HAP-1 (cell line): ENCODE measurements around the gene INKA1.
A peak's percentile ranks its signal among the peaks of the same experiment; 100 is the strongest.
"Not testable (repeated sequence)": the region's sequence is repeated elsewhere in the genome, so short reads cannot be mapped to it uniquely, and the experiment has no call there.

Experiments used
- DNase-seq, 2 experiments: peaks; one replicate each; pipeline ENCODE4 v3.0.0-alpha.2; 2016 to 2020; ENCODE audit warnings: low spot score in 2 of 2
- H3K27me3 ChIP-seq: fragments of 250-450 bp; sonication (Bioruptor Pico); 2 replicates; pipeline ENCODE4 v1.5.1; 2020; ENCODE audit warnings: low read depth, mild to moderate bottlenecking, moderate library complexity
- H3K36me3 ChIP-seq: fragments of 250-450 bp; sonication (Bioruptor Pico); replicated peaks from 2 replicates; pipeline ENCODE4 v1.5.1; 2020; ENCODE audit warnings: mild to moderate bottlenecking
- H3K4me1 ChIP-seq: fragments of 250-450 bp; sonication (Bioruptor Pico); 2 replicates; pipeline ENCODE4 v1.5.1; 2020; ENCODE audit warnings: mild to moderate bottlenecking
- H3K4me3 ChIP-seq: fragments of 250-450 bp; sonication (Bioruptor Pico); 2 replicates; pipeline ENCODE4 v1.5.1; 2020; ENCODE audit warnings: mild to moderate bottlenecking, moderate library complexity
- H3K9me3 ChIP-seq: fragments of 250-450 bp; sonication (Bioruptor Pico); 2 replicates; pipeline ENCODE4 v1.5.1; 2020; ENCODE audit warnings: mild to moderate bottlenecking, moderate library complexity
- in situ Hi-C: fragments of 300-500 bp; cut with MboI; formaldehyde crosslinking; loops from 3 replicates; pipeline ENCODE4 v1.14.3; 2020; ENCODE audit warnings: low sequenced_read_pairs, inconsistent platforms, mixed read lengths

The INKA1 gene

DNA sequence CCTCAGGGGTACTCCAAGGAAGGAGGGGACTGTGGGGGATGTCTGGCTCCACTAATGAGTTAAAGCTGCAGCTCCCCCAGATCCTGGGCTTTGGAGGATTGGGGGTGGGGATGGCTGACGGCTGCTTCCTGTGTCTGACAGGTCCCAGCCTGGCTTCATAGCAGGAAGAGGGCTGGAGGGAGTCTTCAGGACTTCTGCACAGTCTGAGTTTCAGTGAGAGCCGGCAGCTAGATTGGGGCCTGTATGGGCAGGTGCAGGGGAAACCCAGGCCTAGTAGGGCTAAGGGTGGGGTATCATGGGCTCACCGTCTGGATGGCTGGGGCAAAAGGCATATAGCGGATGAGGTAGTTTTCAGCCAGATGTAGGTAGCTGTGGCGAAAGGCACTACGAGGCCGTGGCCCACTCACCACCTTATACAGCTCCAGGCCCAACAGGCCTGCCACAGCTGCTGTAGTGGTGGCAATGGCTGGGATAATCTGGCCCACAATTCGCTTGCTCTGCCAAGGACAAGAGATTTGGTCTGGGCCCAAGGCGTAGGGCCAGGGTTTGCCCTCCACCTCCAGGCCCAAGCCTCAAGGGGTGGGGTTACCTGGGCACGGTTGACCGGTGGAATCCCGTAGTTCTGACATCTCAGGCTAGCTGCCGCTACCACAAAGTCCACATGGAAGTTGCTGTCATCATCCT, 4.5 kb downstream of the INKA1 start:
- Histone ChIP-seq H3K4me1 (no peaks in the 10 kb centered on the region), H3K4me3 (no peak overlapping the region), H3K36me3 (no peaks in the 10 kb centered on the region), H3K9me3 (no peaks in the 10 kb centered on the region), H3K27me3 (no peaks in the 10 kb centered on the region)
- DNase-seq, result no peak
- in situ Hi-C loops, result no loop called here

DNA sequence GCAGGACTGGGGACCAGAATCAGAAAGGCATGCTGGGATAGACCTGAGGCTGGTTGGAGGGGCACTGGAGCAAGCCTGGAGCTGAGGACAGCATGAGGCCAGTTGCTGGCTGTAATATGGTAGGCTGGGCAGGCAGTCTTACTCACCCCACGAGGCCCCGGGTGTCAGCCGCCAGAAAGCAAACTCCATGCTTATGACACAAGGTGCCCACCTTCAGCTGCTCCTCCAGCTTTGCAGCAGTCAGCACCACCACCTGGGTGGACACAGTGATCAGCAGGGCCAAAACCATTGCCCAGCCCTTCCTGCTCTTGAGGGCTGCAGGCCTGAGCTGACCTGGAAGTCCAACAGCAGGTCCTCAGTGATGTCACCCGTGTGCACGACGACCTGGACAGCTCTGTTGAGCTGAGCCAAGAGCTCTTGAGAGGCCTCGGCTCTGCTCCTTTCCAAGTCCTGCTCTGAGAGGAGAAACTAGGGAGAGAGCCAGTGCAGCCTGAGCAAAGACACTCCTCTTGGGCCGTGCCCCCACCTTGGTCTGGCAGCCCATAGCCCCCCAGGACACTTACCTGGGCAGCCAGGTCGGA, 9.9 kb downstream of the INKA1 start:
- Histone ChIP-seq H3K4me1 (no peaks in the 10 kb centered on the region), H3K27me3 (no peaks in the 10 kb centered on the region), H3K4me3 (no peak overlapping the region), H3K9me3 (no peaks in the 10 kb centered on the region), H3K36me3 (no peaks in the 10 kb centered on the region)
- DNase-seq, result no peak
- in situ Hi-C loops, result no loop called here

DNA sequence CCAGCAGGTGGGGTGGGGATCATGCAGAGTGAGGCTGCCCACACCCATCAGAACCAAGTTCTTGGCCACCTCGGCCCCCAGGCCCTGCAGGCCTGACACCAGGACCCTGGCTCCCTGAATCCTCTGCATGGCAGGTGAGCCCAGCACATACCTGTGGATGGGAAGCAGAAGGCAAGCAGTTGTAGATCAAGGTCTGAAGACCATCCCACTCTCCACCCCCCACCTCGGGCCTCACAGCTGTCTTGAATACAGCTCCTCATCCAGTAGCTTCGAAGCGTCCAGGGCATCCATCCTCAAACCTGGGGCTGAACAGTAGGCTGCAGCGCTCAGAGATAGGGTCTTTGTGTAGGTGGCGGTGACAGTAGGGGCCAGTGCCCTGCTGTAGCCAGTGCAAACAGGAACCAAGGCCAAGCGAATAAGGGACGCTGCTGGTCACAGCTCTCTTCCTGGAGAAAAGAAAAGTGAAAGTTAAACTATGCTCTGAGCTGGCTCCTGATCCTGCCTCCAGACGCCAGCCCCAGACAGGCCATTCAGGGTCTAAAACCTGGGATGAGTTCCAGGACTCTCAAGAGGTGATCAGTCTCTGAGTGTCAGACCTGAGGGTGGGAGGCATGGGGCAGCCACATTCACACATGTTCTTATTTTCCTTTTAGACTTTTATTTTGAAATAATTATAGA, 10.6 kb downstream of the INKA1 start, which contains the start of gene UBA7:
TSS of gene UBA7 (minus strand) at position 457 of the 678 bp plus-strand sequence. CDS start at position 291, 166 bp downstream.
- DNase-seq, result no peak
- H3K36me3 ChIP-seq, result no peaks in the 10 kb centered on the region
- in situ Hi-C loops, result no loop called here
- H3K27me3 ChIP-seq, result no peaks in the 10 kb centered on the region
- no peaks in the 10 kb centered on the region for H3K4me1 ChIP-seq
- H3K9me3 ChIP-seq, result no peaks in the 10 kb centered on the region
- no peak within 1 kb of the TSS for H3K4me3 ChIP-seq

DNA sequence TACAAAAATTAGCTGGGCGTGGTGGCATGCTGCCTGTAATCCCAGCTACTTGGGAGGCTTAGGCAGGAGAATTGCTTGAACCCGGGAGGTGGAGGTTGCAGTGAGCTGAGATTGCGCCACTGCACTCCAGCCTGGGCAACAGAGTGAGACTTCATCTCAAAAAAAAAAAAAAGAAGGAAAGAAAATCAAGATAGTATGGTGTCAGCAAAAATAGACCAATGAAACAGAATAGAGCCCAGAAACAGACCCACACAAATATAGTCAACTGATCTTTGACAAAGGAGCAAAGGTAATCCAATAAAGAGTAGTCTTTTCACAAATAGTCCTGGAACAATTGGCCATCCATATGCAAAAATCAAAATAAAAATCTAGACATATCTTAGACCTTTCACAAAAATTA, 20.1 kb downstream of the INKA1 start:
- H3K4me1 ChIP-seq, H3K27me3 ChIP-seq, DNase-seq, in situ Hi-C loops, H3K36me3 ChIP-seq, H3K9me3 ChIP-seq, H3K4me3 ChIP-seq: not testable (repeated sequence)

DNA sequence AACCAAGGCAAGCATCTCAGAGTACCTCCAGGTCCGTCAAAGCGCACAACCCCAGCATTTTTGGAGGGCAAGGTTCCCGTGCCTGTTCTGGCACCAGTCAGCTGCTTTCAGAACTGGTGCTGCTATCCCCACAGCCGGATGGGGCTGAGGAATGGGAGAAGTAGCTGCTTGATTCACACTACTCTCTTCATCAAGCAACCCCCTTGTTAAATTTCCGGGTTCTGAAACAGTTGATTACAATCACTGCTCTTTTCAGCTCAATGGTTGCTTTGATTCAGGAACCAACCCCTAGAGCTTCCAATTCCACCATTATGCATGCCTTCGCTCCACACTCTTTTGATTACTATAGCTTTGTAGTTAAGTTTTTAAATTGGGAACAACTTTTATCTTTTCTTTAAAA, 23.0 kb downstream of the INKA1 start:
- DNase-seq, result no peak
- no peaks in the 10 kb centered on the region; the same call in 1 of the 2 replicates for H3K4me1 ChIP-seq
- no peaks in the 10 kb centered on the region for H3K9me3 ChIP-seq
- H3K27me3 ChIP-seq, result no peaks in the 10 kb centered on the region
- in situ Hi-C loops, result loop anchor here (25.0 kb wide), 1 partner anchor 289 kb away; no protein-coding TSS in a partner anchor
- peaks cover 28% of the 10 kb centered on the region for H3K36me3 ChIP-seq
- no peak overlapping the region for H3K4me3 ChIP-seq

DNA sequence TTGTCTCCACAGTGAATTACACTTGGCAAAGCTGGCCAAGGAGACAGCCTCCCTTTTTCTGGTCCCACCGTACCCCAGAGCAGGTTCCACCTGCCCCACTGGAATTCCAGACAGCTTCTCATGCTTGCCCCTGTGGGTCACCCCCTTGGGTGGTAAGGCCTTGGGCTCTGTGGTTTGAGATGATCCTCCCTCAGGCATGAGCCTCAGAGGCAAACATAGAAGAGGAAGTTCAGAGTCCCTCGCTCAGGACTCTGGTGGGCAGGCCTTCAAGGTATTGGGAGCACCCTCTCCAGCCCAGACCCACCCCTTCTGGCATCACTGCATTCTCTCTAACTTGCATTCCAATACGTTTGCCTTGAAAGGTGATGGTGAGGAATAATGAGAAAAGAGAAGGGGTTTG, 28.3 kb downstream of the INKA1 start:
- H3K36me3 ChIP-seq, result peaks cover 59% of the 10 kb centered on the region
- DNase-seq, result no peak
- no peaks in the 10 kb centered on the region for H3K9me3 ChIP-seq
- H3K4me1 ChIP-seq, result no peaks in the 10 kb centered on the region
- no peaks in the 10 kb centered on the region for H3K27me3 ChIP-seq
- no peak overlapping the region for H3K4me3 ChIP-seq
- in situ Hi-C loops, result loop anchor here (5.0 to 25.0 kb wide), 2 partner anchors 129 to 294 kb away; no protein-coding TSS in a partner anchor

DNA sequence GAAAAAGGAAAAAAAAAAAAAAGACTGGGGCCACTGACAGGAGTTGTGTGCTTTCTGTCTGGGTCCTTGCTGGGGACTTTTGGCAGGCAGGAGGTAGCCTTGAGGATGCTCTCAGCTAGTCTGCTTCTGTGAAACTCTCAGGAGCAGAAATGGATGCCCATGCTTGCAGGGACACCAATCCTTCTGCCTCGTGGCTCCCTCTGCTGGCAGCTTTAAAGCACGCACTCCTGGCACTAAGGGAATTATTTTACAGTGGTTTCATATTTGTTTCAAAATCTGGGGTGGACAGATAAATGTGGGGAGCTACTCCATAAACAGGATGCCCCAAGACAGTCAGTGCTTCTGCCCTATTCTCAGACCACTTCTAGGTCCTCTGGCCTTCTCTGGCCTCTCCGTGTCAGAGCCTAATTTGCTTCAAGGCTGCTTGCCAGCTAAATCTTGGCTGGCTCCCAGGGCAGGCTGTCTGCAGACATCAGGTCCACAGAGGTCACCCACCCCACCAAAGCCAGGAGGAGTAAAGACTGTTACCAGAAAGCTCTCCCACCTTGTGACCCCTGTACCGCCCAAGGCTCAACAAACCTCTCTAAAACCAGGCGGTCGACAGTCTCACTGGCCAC, 36.2 kb downstream of the INKA1 start:
- H3K27me3 ChIP-seq, result no peaks in the 10 kb centered on the region
- no peaks in the 10 kb centered on the region for H3K4me1 ChIP-seq
- no peaks in the 10 kb centered on the region for H3K9me3 ChIP-seq
- peak; percentile 44 to 84 for DNase-seq
- no peak overlapping the region for H3K4me3 ChIP-seq
- in situ Hi-C loops, result loop anchor here (25.0 kb wide), 1 partner anchor 302 kb away; no protein-coding TSS in a partner anchor
- H3K36me3 ChIP-seq, result peaks cover 57% of the 10 kb centered on the region

DNA sequence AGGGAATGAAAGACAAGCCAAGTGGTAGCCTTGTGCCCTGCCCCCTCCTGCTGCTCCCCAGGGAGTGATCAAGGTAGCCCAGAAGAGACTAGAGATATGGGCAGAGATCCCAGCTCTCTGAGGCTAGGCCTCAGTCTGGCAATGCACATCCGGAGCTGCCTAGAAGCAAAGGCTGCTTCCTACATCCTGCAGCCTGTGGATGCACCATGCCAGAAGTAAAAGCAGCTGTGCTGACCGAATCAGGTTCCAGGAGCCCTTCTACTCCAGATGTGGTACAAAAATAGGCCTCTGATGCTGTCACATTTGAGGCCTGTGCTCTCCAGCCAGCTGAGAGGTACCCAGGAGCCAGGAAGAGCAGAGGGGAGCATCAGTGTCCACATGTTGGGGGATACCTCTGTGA, 37.3 kb downstream of the INKA1 start:
- in situ Hi-C loops, result loop anchor here (25.0 kb wide), 1 partner anchor 303 kb away; no protein-coding TSS in a partner anchor
- peaks cover 57% of the 10 kb centered on the region for H3K36me3 ChIP-seq

DNA sequence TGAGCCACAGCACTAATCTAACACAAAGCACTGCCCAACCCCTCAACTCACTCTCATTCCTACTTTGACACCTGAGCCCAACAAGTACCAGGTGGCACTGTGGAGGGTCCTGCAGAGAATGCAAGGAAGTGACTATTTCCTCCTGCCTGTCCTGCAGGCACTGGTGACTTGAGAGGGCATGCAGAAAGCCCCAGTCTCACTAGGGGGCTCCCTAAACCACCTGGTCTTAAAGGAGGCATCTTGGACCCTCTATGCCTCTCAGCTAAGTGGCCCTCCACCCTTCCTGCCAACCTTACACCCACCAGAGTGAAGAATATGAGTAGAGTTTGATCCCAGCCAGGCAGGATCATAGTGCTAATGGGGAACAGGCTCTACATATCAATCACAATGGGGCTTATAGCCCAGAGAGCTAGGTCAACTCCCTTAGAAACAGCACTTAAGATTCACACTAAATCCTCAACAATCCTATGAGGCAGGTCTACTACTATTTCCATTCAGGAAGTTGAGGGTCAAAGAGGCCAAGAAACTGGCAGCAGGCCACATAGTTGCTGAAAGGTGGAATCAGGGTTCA, 38.1 kb downstream of the INKA1 start:
- no peak overlapping the region for H3K4me3 ChIP-seq
- H3K36me3 ChIP-seq, result peaks cover 61% of the 10 kb centered on the region
- DNase-seq, result peak; percentile 4 to 40
- no peaks in the 10 kb centered on the region for H3K4me1 ChIP-seq
- no peaks in the 10 kb centered on the region for H3K9me3 ChIP-seq
- no peaks in the 10 kb centered on the region for H3K27me3 ChIP-seq
- in situ Hi-C loops, result loop anchor here (25.0 kb wide), 1 partner anchor 304 kb away; no protein-coding TSS in a partner anchor

More for the DNA sequence above, 37.3 kb downstream of the INKA1 start:
- Histone ChIP-seq H3K4me1 (no peaks in the 10 kb centered on the region), H3K4me3 (no peak overlapping the region), H3K9me3 (no peaks in the 10 kb centered on the region), H3K27me3 (no peaks in the 10 kb centered on the region)
- no peak for DNase-seq

DNA sequence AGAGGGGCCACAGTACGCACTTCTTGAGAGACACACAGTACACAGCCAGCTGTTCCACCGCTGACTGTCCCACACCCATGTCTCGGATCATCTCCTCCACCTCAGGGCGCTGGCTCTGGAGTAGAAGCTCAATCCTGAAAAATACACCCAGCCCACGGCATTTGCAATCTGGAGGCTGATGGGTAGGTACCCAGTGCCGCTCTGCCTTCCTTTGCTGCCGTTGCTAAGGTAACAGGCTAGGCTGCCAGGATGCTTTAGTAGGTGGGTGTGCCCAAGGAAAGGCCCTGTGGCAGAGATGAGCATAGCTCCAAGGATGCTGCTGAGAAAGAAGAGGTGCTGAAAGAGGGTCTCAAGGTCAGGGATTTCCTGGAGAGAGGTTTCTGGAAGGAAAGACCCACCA, 38.7 kb downstream of the INKA1 start:
- in situ Hi-C loops, result loop anchor here (25.0 kb wide), 1 partner anchor 305 kb away; no protein-coding TSS in a partner anchor
- H3K36me3 ChIP-seq, result peaks cover 61% of the 10 kb centered on the region
- no peak overlapping the region for H3K4me3 ChIP-seq
- no peaks in the 10 kb centered on the region for H3K9me3 ChIP-seq
- DNase-seq, result no peak
- H3K27me3 ChIP-seq, result no peaks in the 10 kb centered on the region
- H3K4me1 ChIP-seq, result no peaks in the 10 kb centered on the region

DNA sequence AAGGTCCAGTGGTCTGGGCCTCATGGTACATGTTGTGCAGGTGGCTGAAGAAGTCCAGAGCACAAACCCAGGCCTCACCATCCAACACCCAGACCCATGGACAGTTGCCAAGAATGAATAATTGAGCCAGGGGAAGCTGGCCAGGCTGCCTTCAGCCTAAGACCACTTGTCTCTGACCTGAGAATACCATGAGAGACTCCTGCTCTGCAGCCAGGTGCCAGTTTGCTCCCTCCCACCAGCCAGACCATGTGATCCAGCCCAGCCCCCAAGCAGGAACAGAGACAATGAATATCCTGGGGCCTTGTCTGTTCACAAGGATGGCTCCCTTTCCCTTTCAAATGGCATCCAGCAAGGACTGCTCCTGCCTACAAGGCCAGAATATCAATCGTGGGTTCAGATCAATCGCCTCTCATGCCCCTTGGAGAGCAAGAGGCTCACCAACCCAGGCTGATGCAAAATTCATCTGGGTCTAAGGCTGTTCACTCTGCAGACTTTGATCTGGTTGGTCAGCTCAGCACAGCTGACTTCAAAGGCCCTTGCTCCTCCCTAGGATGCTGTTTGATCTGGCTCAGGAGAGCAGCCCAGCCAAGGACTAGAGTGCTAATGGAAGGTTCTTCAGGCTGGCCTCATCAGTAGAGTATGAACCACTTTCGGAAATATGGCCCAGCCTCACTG, 39.9 kb downstream of the INKA1 start:
- Histone ChIP-seq H3K27me3 (no peaks in the 10 kb centered on the region), H3K9me3 (no peaks in the 10 kb centered on the region), H3K4me1 (no peaks in the 10 kb centered on the region), H3K36me3 (peaks cover 58% of the 10 kb centered on the region), H3K4me3 (no peak overlapping the region)
- DNase-seq, result no peak
- in situ Hi-C loops, result loop anchor here (25.0 kb wide), 1 partner anchor 306 kb away; no protein-coding TSS in a partner anchor

DNA sequence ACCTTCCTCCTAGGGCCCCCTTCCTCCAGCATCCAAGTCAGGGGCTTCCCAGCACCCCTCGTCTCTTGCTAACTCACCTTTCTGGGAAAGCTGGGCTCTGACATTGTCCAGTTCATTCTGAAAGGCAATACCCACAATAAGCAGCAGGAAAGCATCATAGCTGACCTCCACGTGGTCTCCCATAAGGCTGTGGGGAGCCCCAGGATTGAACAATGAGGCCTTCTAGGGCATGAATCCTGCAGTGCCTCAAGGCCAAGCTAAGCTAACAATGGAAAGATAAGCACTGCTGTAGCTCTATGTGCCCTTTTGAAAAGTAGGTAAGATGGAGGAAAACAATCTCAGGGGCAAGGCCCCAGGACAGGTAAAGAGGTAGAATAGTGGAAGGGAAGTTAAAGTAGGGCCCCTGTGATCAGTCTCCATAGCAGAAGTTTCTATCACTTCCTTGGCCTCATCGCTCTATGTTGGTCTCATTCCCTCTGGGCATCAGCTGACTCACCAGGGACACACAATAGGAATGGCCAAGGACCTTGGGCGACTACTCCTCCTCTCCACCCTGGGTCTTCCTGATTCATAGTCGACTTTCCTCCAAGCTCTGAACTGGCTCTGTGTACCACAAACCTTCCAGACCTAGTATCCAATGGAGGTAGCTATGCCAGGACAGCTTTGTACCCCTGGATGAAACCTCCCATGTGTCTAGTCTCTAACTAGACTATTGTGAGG, 41.6 kb downstream of the INKA1 start:
- no peaks in the 10 kb centered on the region for H3K9me3 ChIP-seq
- H3K36me3 ChIP-seq, result peaks cover 50% of the 10 kb centered on the region
- no peak overlapping the region for H3K4me3 ChIP-seq
- DNase-seq, result no peak
- H3K27me3 ChIP-seq, result no peaks in the 10 kb centered on the region
- in situ Hi-C loops, result loop anchor here (25.0 kb wide), 1 partner anchor 307 kb away; no protein-coding TSS in a partner anchor
- H3K4me1 ChIP-seq, result no peaks in the 10 kb centered on the region
